ENCODE measurements around the gene KRT79.
A peak's percentile ranks its signal among the peaks of the same experiment; 100 is the strongest.
"Not testable (repeated sequence)": the region's sequence is repeated elsewhere in the genome, so short reads cannot be mapped to it uniquely, and the experiment has no call there.

KRT79 gene

DNA sequence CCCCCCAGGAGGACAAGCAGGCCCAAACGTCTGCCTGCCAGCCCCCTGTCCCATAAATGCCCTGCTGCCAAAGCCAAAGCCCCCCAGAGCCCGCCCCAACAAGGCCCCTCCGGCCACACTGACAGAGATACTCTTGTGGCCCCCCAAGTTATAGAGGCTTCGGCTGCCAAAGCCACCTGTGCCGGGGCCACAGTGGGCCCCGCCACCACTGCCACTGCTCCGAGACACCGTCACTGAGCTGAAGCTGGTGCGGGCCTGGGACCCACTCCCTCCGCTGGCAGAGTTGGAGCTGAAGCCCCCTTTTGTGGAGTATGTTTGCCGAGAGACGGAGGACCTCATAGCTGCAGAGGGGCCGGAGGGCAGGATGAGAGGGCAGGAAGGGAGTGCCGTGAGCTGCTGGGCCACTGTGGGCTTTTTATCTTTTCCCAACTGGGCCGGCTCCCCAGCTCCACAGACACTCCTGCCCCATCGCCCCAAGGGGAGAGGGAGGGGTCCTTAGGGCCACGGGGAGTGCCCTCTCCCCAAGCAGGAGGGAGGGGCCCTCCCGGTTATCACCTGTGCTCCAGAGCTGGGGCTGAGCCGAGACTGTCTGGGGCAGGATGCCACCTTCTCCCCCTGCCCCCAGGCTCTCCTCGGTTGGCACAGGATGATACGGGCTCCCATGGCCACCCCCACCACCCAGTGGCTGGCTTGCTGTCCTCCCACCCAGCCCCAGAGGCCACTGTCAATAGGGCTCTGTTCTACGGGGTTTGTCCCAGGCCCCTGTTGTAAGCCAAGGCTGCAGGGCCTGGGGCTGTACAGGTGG lies at the start of gene KRT79:
TSS of gene KRT79 (minus strand) at position 390 of the 805 bp plus-strand sequence. CDS start at position 339, 51 bp downstream.
- no peaks in the 10 kb centered on the region for H3K4me1 Mint-ChIP-seq
- H3K27ac Mint-ChIP-seq, result no peak within 1 kb of the TSS
- no peak within 1 kb of the TSS for H3K4me3 Mint-ChIP-seq
- H3K27me3 Mint-ChIP-seq (ENCODE audit: low read depth), result peaks cover 23% of the 10 kb centered on the region
- no peaks in the 10 kb centered on the region for H3K9me3 Mint-ChIP-seq
- TF ChIP-seq, protein P1, sequence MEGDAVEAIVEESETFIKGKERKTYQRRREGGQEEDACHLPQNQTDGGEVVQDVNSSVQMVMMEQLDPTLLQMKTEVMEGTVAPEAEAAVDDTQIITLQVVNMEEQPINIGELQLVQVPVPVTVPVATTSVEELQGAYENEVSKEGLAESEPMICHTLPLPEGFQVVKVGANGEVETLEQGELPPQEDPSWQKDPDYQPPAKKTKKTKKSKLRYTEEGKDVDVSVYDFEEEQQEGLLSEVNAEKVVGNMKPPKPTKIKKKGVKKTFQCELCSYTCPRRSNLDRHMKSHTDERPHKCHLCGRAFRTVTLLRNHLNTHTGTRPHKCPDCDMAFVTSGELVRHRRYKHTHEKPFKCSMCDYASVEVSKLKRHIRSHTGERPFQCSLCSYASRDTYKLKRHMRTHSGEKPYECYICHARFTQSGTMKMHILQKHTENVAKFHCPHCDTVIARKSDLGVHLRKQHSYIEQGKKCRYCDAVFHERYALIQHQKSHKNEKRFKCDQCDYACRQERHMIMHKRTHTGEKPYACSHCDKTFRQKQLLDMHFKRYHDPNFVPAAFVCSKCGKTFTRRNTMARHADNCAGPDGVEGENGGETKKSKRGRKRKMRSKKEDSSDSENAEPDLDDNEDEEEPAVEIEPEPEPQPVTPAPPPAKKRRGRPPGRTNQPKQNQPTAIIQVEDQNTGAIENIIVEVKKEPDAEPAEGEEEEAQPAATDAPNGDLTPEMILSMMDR (IDR thresholded peaks at IDR 0.05; ENCODE audit: unreplicated experiment in 3 of 3), result no peak
- H3K36me3 Mint-ChIP-seq (ENCODE audit: low read depth), result no peaks in the 10 kb centered on the region

DNA sequence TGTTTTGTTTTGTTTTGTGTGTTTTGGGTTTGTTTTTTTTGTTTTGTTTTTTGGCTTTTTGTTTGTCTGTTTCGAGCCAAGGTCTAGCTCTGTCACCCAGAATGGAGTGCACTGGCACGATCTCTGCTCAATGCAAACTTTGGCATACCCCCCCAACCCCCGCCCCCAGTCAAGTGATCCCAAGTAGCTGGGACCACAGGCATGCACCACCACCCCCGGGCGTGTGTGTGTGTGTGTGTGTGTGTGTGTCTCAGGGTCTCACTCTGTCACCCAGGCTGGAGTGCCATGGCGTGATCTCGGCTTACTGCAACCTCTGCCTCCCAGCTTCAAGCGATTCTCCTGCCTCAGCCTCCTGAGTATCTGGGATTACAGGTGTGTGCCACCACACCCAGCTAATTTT lies 46.4 kb upstream of the KRT79 start:
- H3K27ac Mint-ChIP-seq; H3K4me3 Mint-ChIP-seq; H3K36me3 Mint-ChIP-seq (ENCODE audit: low read depth); H3K9me3 Mint-ChIP-seq: not testable (repeated sequence)
- H3K27me3 Mint-ChIP-seq (ENCODE audit: low read depth), result peaks cover 22% of the 10 kb centered on the region
- peaks cover 25% of the 10 kb centered on the region for H3K4me1 Mint-ChIP-seq

DNA sequence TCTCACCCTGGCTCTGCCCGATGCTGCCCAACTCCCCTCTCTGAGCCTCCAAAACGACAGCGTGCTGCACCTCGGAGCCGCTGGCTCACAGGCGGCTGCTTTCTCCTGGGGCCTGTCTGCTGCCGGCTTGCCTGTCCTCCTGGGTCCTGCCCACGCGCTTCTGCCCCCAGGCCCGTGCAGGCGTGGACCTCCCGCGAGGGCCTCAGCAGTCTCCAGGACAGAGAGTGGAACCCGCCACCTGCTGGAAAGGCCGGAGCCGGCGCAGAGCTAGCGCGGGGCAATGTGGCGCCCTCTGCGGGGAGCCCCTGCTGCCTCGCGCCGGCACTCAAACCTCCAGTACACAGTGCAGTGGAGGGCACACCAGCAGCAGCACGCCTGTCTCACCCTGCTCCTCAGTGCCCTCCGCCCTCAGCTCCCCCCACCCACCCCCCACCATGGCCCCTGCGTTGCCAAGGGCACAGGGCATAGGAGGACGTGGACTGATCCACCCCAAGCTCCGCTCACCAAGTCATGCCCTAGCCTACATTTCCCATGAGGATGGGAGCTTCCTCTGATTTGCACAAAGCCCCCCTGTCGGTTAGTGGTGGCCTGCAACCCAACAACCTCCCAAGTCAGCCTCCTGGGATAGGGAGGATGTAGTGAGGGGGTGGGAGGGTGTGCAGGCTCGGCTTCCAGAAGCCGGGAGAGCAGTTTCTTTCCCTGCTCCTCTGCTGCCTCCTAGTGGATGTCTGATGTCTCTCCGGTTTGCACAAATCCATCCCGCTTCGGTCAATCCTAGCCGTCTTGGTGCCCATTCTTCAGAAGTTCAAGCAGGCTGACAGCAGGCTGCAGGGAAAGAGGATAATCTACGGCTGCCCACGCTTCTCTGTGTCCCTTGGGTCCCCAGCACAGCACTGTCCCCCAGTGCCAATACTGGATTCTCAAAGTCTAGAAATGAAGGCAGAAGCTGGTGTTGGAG lies 45.6 kb upstream of the KRT79 start:
- H3K9me3 Mint-ChIP-seq, result no peaks in the 10 kb centered on the region
- peaks cover 27% of the 10 kb centered on the region for H3K4me1 Mint-ChIP-seq
- peak overlapping the region; percentile 56 to 72 (median 71) for H3K4me3 Mint-ChIP-seq
- peaks cover 25% of the 10 kb centered on the region for H3K27me3 Mint-ChIP-seq (ENCODE audit: low read depth)
- H3K36me3 Mint-ChIP-seq (ENCODE audit: low read depth), result no peaks in the 10 kb centered on the region
- H3K27ac Mint-ChIP-seq, result peak overlapping the region in 2 of 3 experiments; percentile 18 to 60
- TF ChIP-seq, protein P1 (IDR thresholded peaks at IDR 0.05; ENCODE audit: unreplicated experiment in 3 of 3), result peak; percentile 61 to 89 (median 73)

DNA sequence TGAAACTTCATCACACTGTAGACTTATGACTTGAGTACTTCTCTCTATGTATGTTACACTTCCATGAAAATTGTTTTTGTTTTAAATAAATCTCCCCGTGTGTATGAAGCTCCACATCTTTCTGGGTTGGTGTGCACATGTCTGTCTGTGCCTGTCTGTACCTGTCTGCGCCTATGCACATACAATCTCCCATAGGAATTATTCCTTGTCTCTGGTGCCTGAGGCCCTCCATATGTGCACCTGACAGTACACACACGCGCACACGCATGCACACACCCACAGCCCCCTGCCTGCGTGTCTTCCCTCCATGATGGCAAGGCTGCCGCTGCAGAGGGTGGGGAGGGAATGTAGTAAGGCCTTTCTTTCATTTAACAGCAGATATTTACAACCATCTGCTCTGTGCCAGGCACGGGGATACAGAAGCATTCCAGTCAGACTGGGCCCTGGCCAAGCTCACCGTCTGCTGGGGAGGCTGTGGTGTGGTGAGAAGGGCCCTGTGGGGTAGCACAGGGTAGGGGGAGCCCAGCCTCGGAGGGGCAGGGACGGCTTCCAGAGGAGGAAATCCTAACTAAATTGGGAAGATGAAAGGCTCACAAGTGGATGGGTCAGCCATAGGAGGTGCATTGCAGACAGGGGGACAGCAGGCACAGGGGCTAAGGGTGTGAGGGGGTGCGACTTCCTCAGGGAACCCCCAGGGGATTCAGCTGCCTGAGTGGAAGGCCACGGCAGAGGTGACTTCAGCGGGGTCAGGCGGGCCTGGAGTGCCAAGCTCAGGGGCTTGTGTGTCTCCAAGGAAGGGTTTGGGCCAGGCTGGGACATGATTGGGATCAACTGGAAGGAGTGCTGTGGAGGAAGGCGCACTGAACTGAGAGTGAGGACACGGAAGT lies 44.6 kb upstream of the KRT79 start:
- no peak overlapping the region for H3K4me3 Mint-ChIP-seq
- H3K9me3 Mint-ChIP-seq, result no peaks in the 10 kb centered on the region

DNA sequence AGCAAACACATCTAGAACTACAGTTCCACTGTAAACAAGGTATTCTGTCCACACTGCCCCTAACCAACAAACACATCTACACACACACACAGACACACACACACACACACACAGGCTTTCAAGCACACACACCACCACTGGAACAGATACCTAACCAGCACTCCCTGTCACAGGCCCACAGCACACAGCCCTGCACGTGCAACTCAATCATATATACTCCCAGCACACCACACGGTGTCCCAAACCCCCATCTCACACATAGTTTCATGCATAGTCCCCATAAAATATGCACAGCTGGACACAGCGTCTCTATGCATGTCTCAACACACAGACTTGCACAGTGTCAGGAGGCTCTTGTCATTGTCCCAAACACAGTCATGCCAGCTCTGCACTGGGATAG lies 43.1 kb upstream of the KRT79 start:
- Mint-ChIP-seq H3K4me3 (peak overlapping the region in 1 of 3 experiments; percentile 2), H3K9me3 (no peaks in the 10 kb centered on the region), H3K36me3 (ENCODE audit: low read depth) (no peaks in the 10 kb centered on the region), H3K27ac (peak overlapping the region; percentile 4 to 36 (median 23)), H3K4me1 (peaks cover 41% of the 10 kb centered on the region), H3K27me3 (ENCODE audit: low read depth) (peaks cover 44% of the 10 kb centered on the region)
- TF ChIP-seq, protein P1 (IDR thresholded peaks at IDR 0.05; ENCODE audit: unreplicated experiment in 3 of 3), result no peak

More for the DNA sequence above, 44.6 kb upstream of the KRT79 start:
- H3K36me3 Mint-ChIP-seq (ENCODE audit: low read depth), result no peaks in the 10 kb centered on the region
- peaks cover 32% of the 10 kb centered on the region for H3K4me1 Mint-ChIP-seq
- TF ChIP-seq, protein P1 (IDR thresholded peaks at IDR 0.05; ENCODE audit: unreplicated experiment in 3 of 3), result no peak
- H3K27ac Mint-ChIP-seq, result peak overlapping the region; percentile 11 to 42 (median 15)
- H3K27me3 Mint-ChIP-seq (ENCODE audit: low read depth), result peaks cover 29% of the 10 kb centered on the region

Data from nephron (organoid).